HG02798 (cell line): Measurements from ENCODE around the gene RFC4.

Experiments used
- ATAC-seq: cut with Tn5 transposase; IDR thresholded peaks from one replicate; pipeline ENCODE4 v1.9.1; 2021; ENCODE audit warnings: mild to moderate bottlenecking; ENCODE audit not compliant: unreplicated experiment, poor library complexity

RFC4 gene

DNA sequence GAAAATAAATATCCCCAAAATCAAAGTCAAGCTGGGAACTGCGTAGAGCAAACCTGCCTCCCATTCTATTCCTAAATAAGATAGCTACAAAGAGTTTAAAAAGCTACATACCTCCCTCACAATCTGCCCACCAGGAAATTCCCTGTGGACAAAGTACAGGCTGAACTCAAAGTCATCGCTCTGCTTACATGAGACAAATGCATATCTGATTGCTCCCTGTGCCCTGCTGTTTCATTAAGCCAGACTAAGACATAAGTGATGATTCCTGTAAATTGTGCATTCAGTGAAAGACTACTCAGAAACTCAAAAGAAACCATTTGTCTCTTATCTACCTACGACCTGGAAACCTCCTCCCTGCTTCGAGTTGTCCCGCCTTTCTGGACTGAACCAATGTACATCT lies 51.4 kb downstream of the RFC4 start:
- ATAC-seq = no peak

- no peak for ATAC-seq
Observed at GRCh38 chr3:186754006-186754405, 52.3 kb downstream of the RFC4 start.

DNA sequence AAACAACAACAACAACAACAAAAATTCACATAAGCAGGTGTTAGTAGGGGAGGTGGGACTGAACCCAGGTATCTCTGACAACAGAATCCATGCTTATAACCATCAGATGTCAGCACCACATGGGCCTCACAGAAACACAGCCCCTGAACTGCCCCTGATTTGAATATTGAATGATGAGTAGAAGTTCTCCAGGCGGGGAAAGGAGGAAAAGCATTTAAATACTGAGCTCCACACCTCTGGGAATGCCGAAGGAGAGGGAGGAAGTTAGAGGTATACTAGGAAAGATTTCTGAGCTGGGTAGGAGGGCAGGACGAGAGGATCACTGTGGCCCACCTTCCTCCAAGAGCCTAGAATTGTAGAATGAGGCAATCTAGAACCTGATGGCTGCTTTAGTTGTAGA lies 54.8 kb downstream of the RFC4 start:
- ATAC-seq = no peak

- ATAC-seq = no peak
Observed at GRCh38 chr3:186750316-186750715, 56.0 kb downstream of the RFC4 start.

- no peak for ATAC-seq
Observed at GRCh38 chr3:186746008-186746407, 60.3 kb downstream of the RFC4 start.

DNA sequence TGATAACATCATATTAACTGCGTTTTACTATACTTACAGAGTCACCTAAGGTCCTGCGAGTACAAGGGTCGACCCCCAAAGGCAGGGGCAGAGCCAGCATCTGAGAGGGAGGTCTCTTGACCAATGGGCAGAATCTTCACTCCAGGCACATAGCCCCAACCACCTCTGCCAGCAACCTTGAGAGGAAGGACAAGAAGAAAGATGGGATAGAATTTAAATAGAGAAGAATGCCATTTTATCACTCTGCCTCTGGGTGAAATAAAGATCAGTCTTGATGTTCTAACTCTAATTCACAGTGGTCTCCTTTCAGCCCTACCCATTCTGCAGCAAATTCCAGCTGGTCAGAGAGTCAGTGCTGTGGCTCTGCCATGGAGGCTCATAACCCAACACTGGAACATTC lies 62.6 kb downstream of the RFC4 start:
- no peak for ATAC-seq

- no peak for ATAC-seq
Observed at GRCh38 chr3:186742618-186743380, 63.5 kb downstream of the RFC4 start.
